Measurements from ENCODE around the gene PAQR8. TPM values are rescaled to one million over a fixed set of nuclear protein-coding genes. Genes with fewer than 3 reads are reported as not detected.

Gene PAQR8
- total RNA-seq, 4 donors from 2014 or later: 9.1 to 300 (median 210) TPM

DNA sequence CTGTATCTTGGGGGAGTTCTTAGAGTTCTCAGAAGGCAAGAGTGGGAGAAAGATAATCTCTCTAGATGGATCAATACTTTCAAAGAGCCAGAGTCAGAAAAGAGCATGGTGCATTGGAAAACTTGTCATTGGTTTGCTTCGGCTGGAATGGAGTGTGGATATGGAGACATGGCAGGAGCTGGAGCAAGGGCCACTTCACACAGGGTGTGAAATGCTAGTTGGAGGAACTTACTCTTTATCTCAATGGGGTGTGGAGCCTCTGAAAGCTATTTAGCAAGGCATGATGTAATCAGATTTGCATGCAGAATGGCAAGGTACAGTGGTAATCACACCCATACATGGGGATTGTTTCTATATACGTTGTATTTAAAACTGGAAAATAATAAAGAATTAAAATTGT, 31.5 kb upstream of the PAQR8 start:
- Histone ChIP-seq H3K4me3 (no peak overlapping the region), H3K4me1 (peaks cover 0 to 52% (median 2%) of the 10 kb centered on the region in 4 donors)
- DNase-seq: peak in 1 of 3 donors; percentile 74

DNA sequence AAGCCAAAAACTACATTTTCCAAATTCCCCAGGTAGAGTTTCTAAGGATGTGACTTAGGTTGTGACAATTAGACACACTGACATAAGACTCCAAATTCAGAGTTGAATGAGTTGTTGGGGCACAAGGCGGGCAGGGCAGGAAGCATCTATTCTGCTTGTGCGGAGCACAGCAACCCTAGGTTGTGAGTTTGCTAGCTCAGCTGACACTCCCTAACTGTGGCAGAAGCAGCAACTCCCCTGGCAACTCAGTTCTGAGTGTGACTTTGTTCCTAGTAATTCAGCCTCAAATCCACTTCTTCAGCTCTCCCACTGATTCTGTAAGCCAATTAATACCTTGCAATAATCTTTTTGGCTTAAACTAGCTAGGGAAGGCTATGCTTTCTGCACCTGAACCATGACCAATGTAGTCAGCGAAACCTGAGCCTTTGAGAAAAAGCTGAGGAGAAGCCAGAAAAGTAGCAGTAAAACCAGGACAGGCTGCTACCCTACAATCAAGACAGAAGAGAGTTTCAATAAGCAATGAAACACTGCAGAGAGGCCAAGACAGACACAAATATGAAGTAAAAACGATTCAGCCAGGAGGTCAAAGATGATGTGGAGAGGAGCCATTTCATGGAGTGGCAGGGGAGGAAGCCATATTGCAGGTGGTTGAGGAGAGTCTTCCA, 30.0 kb upstream of the PAQR8 start:
- Histone ChIP-seq H3K27ac (no peak overlapping the region), H3K27me3 (no peaks in the 10 kb centered on the region), H3K9me3 (no peaks in the 10 kb centered on the region), H3K4me1 (peaks cover 0 to 39% (median 2%) of the 10 kb centered on the region in 4 donors), H3K4me3 (no peak overlapping the region), H3K36me3 (no peaks in the 10 kb centered on the region)
- no peak for DNase-seq
- TF ChIP-seq POLR2A (IDR thresholded peaks at IDR 0.05) (no peak), CTCF (IDR thresholded peaks at IDR 0.05) (no peak)

More for the DNA sequence above, 31.5 kb upstream of the PAQR8 start:
- H3K27me3 ChIP-seq: no peaks in the 10 kb centered on the region
- no peak for TF ChIP-seq CTCF (IDR thresholded peaks at IDR 0.05)
- peak in 1 of 2 donors; percentile 82 for TF ChIP-seq POLR2A (IDR thresholded peaks at IDR 0.05)
- no peaks in the 10 kb centered on the region for H3K9me3 ChIP-seq
- peak overlapping the region in 3 of 4 donors; percentile 45 to 92 (median 84) for H3K27ac ChIP-seq
- H3K36me3 ChIP-seq: no peaks in the 10 kb centered on the region

DNA sequence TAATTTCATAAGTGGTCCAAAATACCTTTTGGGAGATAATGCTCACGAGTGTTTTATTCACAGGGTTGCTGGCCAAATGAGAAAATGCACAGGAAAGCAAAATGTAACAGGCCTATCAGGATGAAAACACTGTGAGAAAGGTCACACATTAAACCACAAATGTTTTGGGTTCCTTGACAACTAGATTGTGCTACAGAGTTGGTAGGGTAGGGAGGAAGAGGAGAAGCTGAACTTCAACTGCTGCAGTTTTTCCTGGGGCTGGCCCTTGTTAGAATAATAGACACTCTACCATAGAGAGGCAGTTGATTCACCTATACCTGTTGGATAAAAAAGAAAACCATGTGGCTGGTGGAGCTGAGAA, 28.1 kb upstream of the PAQR8 start:
- peak overlapping the region in 2 of 4 donors; percentile 27 to 40 for H3K27ac ChIP-seq
- no peaks in the 10 kb centered on the region for H3K27me3 ChIP-seq
- no peak for DNase-seq
- TF ChIP-seq CTCF (IDR thresholded peaks at IDR 0.05) (no peak), POLR2A (IDR thresholded peaks at IDR 0.05) (no peak)
- peaks cover 0 to 28% (median 2%) of the 10 kb centered on the region in 4 donors for H3K4me1 ChIP-seq
- H3K36me3 ChIP-seq: no peaks in the 10 kb centered on the region
- H3K9me3 ChIP-seq: no peaks in the 10 kb centered on the region
- H3K4me3 ChIP-seq: no peak overlapping the region

- H3K4me3 ChIP-seq: no peak overlapping the region
- H3K9me3 ChIP-seq: no peaks in the 10 kb centered on the region
- no peaks in the 10 kb centered on the region for H3K27me3 ChIP-seq
- peaks cover 0 to 13% (median 0%) of the 10 kb centered on the region in 4 donors for H3K4me1 ChIP-seq
- TF ChIP-seq CTCF (IDR thresholded peaks at IDR 0.05): no peak
- TF ChIP-seq POLR2A (IDR thresholded peaks at IDR 0.05): no peak
- peak overlapping the region in 1 of 4 donors; percentile 5 for H3K27ac ChIP-seq
- DNase-seq: no peak
- no peaks in the 10 kb centered on the region for H3K36me3 ChIP-seq
Measured at GRCh38 chr6:52335576-52335975, 26.4 kb upstream of the PAQR8 start.

DNA sequence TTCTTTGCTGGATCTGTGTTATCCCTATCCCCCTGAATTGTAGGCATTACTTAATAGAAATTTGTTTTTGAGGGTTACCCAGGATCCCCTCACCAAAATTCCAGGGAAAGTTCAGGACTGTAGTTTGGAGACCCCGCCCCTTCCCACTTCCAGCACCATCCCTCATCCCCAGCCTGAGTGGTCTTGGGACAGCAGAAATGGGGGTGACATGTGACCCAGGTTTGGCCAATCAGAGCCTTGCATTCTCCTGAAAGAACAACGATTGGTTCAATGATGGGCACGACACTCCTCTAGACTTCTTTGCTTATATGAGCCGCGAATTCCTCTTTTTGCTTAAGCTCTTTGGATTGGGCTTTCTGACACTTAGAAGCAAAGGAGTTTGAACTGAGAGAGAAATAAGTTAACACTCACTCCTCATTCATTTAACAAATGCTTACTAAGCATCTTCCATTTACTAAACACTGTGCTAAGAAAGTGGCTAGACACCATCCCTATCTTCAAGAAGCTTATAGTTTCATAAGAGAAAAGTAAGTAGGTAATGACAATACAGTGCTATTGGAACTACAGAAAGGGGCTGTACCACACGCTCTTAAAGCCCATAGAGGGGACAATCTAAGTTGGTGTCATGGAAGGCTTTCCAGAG, 24.9 kb upstream of the PAQR8 start:
- H3K27me3 ChIP-seq: no peaks in the 10 kb centered on the region
- H3K27ac ChIP-seq: no peak overlapping the region
- H3K36me3 ChIP-seq: no peaks in the 10 kb centered on the region
- DNase-seq: no peak
- peaks cover 0 to 13% (median 0%) of the 10 kb centered on the region in 4 donors for H3K4me1 ChIP-seq
- no peaks in the 10 kb centered on the region for H3K9me3 ChIP-seq
- H3K4me3 ChIP-seq: no peak overlapping the region
- TF ChIP-seq POLR2A (IDR thresholded peaks at IDR 0.05): no peak
- TF ChIP-seq CTCF (IDR thresholded peaks at IDR 0.05): no peak

Measured in Peyer's patch (tissue), 4 donors.